Osteoblast (primary cell): ENCODE results near the gene C1R. TPM values are rescaled to one million over a fixed set of nuclear protein-coding genes. Genes with fewer than 3 reads are reported as not detected.

Experiments used
- DNase-seq: peaks from one replicate; pipeline ENCODE4 v3.0.0; 2011; ENCODE audit warnings: low spot score, mixed read lengths; ENCODE audit not compliant: insufficient read length; ENCODE audit errors: missing footprints
- H2AFZ ChIP-seq: 2 replicates; pipeline ENCODE4 v1.6.0; 2011; ENCODE audit warnings: mild to moderate bottlenecking, low read length
- H3K27ac ChIP-seq: 2 replicates; pipeline ENCODE4 v1.5.1; 2011; ENCODE audit warnings: mild to moderate bottlenecking, low read depth, low read length, moderate library complexity
- H3K27me3 ChIP-seq: 2 replicates; pipeline ENCODE4 v1.6.0; 2012; ENCODE audit warnings: mild to moderate bottlenecking, control low read depth, inconsistent platforms, low read length, moderate library complexity; ENCODE audit not compliant: insufficient read depth
- H3K36me3 ChIP-seq: 2 replicates; pipeline ENCODE4 v1.5.1; 2011; ENCODE audit warnings: mild to moderate bottlenecking, low read length, control low read depth, moderate library complexity; ENCODE audit not compliant: insufficient read depth
- H3K4me1 ChIP-seq: 2 replicates; pipeline ENCODE4 v1.5.1; 2011; ENCODE audit warnings: mild to moderate bottlenecking, low read length, control low read depth, moderate library complexity; ENCODE audit not compliant: insufficient read depth
- H3K4me2 ChIP-seq: 2 replicates; pipeline ENCODE4 v1.6.0; 2011; ENCODE audit warnings: mild to moderate bottlenecking, low read length; ENCODE audit not compliant: insufficient read depth
- H3K4me3 ChIP-seq: fragments of 200-600 bp; sonication (generic); 3 replicates; pipeline ENCODE4 v1.5.1; 2012; ENCODE audit warnings: mild to moderate bottlenecking, low read length, inconsistent platforms; ENCODE audit not compliant: insufficient read depth
- H3K79me2 ChIP-seq: 2 replicates; pipeline ENCODE4 v1.6.0; 2012; ENCODE audit warnings: mild to moderate bottlenecking, low read length, control low read depth, inconsistent platforms; ENCODE audit not compliant: insufficient read depth
- H3K9me3 ChIP-seq: 2 replicates; pipeline ENCODE4 v1.5.1; 2011; ENCODE audit warnings: low read depth, low read length, control low read depth
- H4K20me1 ChIP-seq: 2 replicates; pipeline ENCODE4 v1.6.0; 2012; ENCODE audit warnings: mild to moderate bottlenecking, low read length, control low read depth; ENCODE audit not compliant: insufficient read depth
- CTCF ChIP-seq: IDR thresholded peaks from 2 replicates; pipeline ENCODE4 v1.5.1; 2011; ENCODE audit warnings: mild to moderate bottlenecking, low read depth, low read length, moderate library complexity; ENCODE audit errors: extremely low read depth
- total RNA-seq: library from RNA; depleted of rRNA; stranded (reverse); fragments of >200 nt; gene quantifications from 2 replicates; pipeline ENCODE4 v1.2.3, GENCODE V29; 2012

Gene C1R
- total RNA-seq, 1 donor: 330 TPM

- peak; percentile 93 for DNase-seq
- Histone ChIP-seq H2AFZ (peak overlapping the region; percentile 80), H3K36me3 (peaks cover 9% of the 10 kb centered on the region)
These were observed 38.7 kb upstream of the C1R start for GRCh38 chr12:7130701-7131501.

GRCh38 chr12:7129872-7130691 is 37.8 kb upstream of the C1R start, which contains the start of gene CLSTN3:
TSS of gene CLSTN3 (plus strand) at chr12:7130371. CDS start at chr12:7130649, 278 bp downstream.
- Histone ChIP-seq H3K9me3 (no peaks in the 10 kb centered on the region), H3K79me2 (no peaks in the 10 kb centered on the region), H2AFZ (peak within 1 kb of the TSS; percentile 80), H4K20me1 (no peaks in the 10 kb centered on the region), H3K27me3 (peaks cover 8% of the 10 kb centered on the region), H3K4me1 (peaks cover 17% of the 10 kb centered on the region), H3K4me3 (peak within 1 kb of the TSS; percentile 77), H3K27ac (no peak within 1 kb of the TSS), H3K36me3 (peaks cover 6% of the 10 kb centered on the region), H3K4me2 (peak within 1 kb of the TSS; percentile 87)
- TF ChIP-seq CTCF: no peak
- peak; percentile 100 for DNase-seq

More at GRCh38 chr12:7130701-7131501, 38.7 kb upstream of the C1R start:
- no peaks in the 10 kb centered on the region for H3K79me2 ChIP-seq
- no peaks in the 10 kb centered on the region for H4K20me1 ChIP-seq
- peak overlapping the region; percentile 87 for H3K4me2 ChIP-seq
- H3K27ac ChIP-seq: no peak overlapping the region
- H3K4me1 ChIP-seq: peaks cover 17% of the 10 kb centered on the region
- no peaks in the 10 kb centered on the region for H3K9me3 ChIP-seq
- no peak for TF ChIP-seq CTCF
- peak overlapping the region; percentile 77 for H3K4me3 ChIP-seq
- H3K27me3 ChIP-seq: peaks cover 8% of the 10 kb centered on the region

GRCh38 chr12:7129287-7129871 is 37.1 kb upstream of the C1R start:
- H3K4me3 ChIP-seq: peak overlapping the region; percentile 77
- H3K4me2 ChIP-seq: peak overlapping the region; percentile 87
- H3K36me3 ChIP-seq: peaks cover 6% of the 10 kb centered on the region
- no peaks in the 10 kb centered on the region for H3K79me2 ChIP-seq
- H2AFZ ChIP-seq: peak overlapping the region; percentile 65
- H3K27me3 ChIP-seq: peaks cover 8% of the 10 kb centered on the region
- H3K9me3 ChIP-seq: no peaks in the 10 kb centered on the region
- TF ChIP-seq CTCF: no peak
- no peaks in the 10 kb centered on the region for H4K20me1 ChIP-seq
- no peak overlapping the region for H3K27ac ChIP-seq
- H3K4me1 ChIP-seq: peaks cover 17% of the 10 kb centered on the region
- no peak for DNase-seq
